C4-2B (cell line): ENCODE results near the gene BCL7A.

Source experiments
- H3K27ac ChIP-seq: fragments of 450-650 bp; 2 replicates; pipeline ENCODE4 v1.5.1; 2017
- CTCF ChIP-seq: fragments of 450-650 bp; conservative IDR thresholded peaks from 2 replicates; pipeline ENCODE4 v1.5.1; 2017; ENCODE audit warnings: mild to moderate bottlenecking
- ZFX ChIP-seq: fragments of 450-650 bp; IDR thresholded peaks from 2 replicates; pipeline ENCODE4 v1.6.1; 2017

The BCL7A gene

GRCh38 chr12:122005252-122005776, 16.4 kb upstream of the BCL7A start:
- H3K27ac ChIP-seq = no peak overlapping the region
- no peak for TF ChIP-seq CTCF
- TF ChIP-seq ZFX = no peak

DNA sequence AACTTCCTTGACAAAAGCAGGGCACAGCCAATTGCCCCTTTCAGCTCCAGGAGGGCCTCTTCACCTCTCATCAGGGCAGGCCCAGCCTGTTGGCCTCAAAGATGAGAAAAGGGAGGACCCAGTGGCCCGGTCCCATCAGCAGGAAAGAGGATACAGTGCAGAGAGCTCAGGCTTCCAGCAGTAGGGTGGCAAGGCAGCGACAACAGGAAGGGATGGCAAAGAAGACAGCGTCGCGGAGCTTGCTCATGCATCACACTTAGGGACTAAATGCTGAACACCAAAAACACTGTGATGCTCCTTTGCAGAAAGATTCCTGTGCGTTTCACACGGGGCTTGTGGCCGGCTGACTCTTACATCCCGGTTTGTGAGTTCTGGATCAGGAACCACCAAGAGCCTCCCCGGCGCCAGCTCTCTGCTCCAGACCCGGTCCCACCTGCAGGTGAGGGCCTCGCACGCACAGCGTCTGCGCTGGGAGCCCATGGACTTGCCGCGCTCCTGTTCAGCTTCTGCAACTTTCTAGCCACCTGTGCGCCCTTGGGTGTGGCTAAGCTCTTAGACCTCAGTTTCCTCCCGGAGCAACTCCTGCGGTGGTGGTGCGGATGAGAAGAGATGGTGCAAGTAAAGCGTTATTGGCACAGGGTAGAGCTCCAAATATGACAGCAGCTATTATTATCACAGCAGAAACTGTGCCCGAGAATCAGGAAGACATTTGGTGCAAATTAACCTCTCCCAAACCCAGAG, 15.3 kb upstream of the BCL7A start:
- TF ChIP-seq ZFX (no peak), CTCF (no peak)
- no peak overlapping the region for H3K27ac ChIP-seq

GRCh38 chr12:122009741-122010140, 11.9 kb upstream of the BCL7A start:
- H3K27ac ChIP-seq = no peak overlapping the region
- no peak for TF ChIP-seq ZFX
- no peak for TF ChIP-seq CTCF

GRCh38 chr12:122012184-122012583, 9.5 kb upstream of the BCL7A start:
- no peak overlapping the region for H3K27ac ChIP-seq
- TF ChIP-seq CTCF (no peak), ZFX (no peak)

DNA sequence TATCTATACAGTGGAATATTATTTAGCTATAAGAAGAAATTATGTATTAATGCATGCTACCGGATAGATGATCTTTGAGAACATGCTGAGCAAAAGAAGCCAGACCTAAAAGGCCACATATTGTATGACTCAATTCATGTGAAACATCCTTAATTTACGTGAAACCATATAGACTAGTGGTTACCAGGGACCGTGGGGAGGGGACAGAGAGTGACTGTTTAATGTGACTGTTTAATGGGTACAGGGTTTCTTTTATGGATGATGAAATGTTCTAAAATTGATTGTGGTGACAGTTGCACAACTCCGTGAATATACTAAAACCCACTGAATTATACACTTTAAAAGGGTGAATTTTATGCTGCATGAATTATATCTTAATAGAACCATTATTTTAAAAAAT, 8.5 kb upstream of the BCL7A start:
- H3K27ac ChIP-seq = no peak overlapping the region
- TF ChIP-seq ZFX = no peak
- no peak for TF ChIP-seq CTCF

GRCh38 chr12:122013791-122014590, 7.7 kb upstream of the BCL7A start:
- no peak overlapping the region for H3K27ac ChIP-seq
- TF ChIP-seq ZFX (no peak), CTCF (no peak)

DNA sequence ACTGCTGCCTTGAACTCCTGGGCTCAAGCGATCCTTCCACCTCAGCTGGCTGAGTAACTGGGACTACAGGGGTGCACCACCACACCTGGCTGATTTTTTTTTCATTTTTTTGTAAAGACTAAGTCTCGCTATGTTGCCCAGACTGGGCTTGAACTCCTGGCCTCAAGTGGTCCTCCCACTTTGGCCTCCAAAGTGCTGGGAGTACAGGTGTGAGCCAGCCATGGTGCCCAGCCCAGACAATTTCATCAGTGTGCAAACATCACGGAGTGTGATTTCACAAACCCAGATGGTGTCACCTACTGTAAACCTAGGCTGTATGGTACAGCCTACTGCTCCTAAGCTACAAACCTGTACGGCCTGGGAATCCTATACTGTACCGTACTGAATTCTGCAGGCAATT, 6.9 kb upstream of the BCL7A start:
- TF ChIP-seq CTCF = no peak
- no peak for TF ChIP-seq ZFX
- H3K27ac ChIP-seq = no peak overlapping the region
